HT1080 (cell line): Measurements from ENCODE around the gene TIMP4. TPM values are rescaled to one million over a fixed set of nuclear protein-coding genes. Genes with fewer than 3 reads are reported as not detected.

Source experiments
- DNase-seq: peaks from one replicate; pipeline ENCODE4 v3.0.0-alpha.2; 2015; ENCODE audit warnings: low read depth
- total RNA-seq: library from RNA; depleted of rRNA; stranded (reverse); fragments of >200 nt; shearing (Covaris generic); gene quantifications from 2 replicates; pipeline ENCODE4 v1.2.3, GENCODE V29; 2014

The TIMP4 gene
- total RNA-seq, 1 experiment from 2014 or later = not detected

DNA sequence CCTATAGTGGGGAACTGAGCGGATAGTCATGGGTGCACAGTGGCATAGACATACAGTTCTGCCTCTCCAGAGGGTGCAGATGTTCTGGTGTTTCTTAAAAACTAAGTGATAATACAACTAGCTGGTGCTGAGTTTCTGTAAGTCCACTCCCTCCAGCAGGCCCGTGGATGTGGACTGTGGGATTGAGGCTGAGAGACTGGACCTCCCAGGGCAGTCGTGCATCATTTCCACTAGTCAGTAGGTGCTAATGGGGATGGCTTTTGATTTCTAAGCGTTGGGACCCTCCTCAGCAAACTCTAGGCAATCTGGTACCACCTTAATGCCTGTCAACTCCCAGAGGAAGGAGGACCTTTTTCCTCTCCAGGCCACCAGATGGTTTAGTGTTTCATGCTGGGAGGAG lies 27.3 kb upstream of the TIMP4 start:
- DNase-seq = no peak

DNA sequence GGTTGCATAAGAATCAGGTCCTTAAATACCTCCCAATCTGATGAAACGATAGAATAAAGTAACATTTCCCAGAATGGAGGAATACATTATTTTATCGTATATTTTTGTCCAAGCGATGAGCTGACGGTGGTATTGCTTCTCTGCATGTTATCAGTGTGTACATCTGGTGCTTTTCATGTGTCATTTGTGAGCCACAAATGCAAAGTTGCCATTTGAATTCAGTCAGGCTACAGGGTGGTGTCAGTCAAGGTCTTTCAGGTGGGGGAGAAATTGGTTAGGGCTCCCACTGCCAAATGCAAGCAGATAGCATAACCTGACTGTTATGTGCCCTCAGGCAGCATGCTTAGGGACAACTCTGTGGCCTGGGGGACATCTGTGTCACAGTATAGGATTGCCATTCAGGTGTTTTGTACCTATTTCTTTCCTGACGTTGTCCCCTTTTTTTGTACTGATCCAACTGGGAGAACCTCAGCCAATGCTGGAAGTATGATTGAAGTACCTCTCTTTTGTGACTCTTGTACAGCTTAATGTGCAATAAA lies 26.5 kb upstream of the TIMP4 start:
- DNase-seq = no peak

DNA sequence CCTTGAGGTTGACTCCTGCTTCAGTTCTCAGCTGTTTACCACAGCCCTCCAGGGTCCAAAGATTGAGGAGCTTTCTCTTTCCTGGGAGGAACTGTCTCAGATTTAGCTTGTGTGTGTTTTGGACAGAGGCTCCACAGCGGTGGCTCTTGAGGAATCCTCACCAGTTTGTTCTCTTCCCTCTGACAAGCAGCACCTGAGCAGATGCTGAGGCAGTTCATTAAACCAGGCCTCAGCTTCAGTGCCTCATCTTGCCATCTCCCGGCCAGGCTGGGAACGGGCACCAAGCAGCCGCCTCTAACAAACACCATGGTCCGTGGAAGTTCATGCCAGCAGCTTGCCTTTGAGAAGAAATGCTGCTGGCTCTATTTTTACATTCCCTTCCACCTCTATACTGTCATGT lies 25.8 kb upstream of the TIMP4 start:
- DNase-seq = no peak

DNA sequence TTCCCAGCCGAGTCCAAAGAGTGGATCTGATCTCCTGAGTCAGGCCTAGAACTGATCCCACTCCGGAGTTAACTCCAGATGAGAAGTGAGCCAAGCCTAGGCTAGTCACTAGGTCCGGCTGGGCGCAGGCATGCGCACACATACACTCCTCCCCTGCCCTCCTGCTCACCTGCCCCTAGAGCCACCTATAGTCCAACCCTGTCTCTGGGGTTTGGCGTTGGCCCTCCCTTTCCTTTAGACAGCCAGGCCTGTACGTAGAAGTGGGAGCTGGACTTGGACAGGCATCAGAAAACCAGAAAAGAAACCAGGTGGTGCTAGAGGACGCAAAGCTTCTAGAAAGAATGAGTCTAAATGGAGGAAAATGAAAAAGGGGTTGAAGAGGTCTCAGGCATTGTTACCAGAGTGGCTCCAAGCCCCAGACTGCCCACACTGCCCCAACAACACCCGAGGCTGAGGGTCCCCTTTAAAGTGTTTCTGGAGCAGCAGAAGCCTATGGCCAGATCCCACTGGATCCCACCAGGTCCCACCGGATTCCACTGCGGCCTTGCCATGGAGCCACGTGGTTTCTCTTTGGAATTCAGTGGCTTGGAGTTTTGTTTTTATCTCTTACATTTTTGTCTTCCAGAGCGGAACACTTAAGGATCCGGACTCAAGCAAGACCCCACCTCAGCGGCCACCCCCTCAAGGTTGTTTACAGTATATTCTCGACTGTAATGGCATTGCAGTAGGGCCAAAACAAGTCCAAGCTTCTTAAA lies 24.2 kb upstream of the TIMP4 start:
- DNase-seq = no peak

DNA sequence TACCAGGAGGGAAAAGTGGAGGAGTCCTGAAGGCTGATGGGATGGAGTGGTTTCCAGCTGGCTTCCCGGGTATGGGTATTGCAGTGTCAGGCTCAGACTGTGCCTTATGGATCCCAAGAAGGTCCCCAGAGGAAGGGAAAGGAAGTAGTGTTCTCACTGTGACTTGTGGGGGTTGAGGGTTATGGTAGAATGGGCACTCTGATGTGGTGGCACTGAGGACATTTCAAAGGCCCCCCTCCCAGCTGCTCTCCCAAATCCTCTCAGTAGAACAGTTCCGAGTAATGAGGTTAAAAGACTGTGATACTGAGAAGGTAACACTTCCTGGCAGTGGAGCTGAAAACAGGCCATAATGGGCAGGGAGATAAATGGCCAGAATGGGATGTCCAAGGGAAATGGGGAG lies 23.1 kb upstream of the TIMP4 start:
- DNase-seq = no peak

DNA sequence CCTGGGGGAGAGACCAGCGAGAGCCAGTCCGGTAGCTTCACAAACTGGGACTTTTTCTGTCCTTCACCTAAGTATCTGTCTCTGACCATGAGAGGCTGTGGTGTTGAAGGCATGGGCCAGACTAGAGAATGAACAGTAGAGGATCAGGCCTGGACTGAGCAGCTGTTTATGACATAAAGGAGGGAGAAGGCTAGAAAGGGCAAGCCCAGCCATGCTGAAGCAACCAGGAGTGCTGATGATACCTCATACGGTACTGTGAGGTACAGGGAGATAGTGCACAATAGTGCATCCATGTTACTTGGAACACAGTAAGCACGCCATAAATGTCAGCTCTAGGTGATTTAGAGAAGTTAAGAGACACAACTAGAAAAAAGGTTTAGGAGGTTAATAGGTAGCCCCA lies 22.6 kb upstream of the TIMP4 start:
- DNase-seq = no peak

DNA sequence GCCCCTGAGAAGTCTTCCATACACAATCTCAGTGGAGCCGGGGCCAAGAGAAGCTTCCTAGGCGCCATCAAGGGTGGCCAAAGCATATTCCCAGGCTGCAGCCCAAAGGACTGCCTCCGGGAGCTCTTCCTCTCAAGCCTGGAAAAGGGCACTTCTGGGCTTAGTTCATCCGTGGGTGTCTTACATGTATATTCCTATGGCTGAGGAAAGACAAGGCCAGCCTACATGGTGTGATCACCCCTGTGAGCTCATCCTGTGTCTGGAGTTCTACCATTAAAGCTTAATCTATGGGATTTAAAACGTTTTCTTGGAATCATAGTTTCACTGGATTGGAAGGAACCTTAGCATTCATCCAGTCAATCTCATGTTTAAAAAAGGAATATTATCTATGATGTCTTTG lies 21.9 kb upstream of the TIMP4 start:
- DNase-seq = no peak

DNA sequence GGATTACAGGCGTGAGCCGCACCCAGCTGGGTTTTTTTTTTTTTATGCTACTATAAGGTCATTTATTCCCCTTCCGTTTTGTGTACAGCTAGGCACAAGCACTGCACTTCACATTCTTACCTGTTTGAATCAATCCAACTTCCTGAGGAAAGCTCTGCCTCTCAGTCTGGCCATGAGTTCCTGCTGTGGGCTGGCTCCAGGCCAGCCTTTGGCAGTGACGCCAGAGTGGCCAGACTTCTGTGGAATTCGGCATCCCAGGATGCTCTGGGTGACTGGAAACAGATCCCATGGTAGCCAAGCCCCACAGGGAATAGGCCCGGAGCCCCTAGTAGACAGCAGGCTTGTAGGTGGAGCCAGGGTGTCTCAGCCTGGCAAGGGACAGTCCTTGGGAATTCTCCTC lies 21.5 kb upstream of the TIMP4 start:
- peak; percentile 88 for DNase-seq

DNA sequence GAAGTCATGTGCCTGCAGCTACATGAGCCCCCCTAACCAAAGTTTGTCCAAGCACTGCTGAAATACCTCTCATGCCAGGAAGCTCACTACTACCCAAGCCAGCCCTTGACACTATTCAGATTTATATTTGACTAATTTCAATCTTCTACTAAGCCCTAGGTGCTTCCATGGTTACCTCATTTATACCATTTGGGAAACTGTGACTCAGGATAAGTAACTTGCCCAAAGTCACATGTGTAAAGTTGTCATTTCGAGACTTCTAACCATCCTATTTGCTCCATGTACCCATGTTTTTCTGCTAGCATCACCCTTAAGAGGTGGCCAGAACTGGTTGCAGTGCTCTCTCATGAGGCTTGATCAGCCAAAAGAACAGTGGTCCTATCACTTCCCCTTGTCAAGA lies 20.7 kb upstream of the TIMP4 start:
- DNase-seq = no peak

DNA sequence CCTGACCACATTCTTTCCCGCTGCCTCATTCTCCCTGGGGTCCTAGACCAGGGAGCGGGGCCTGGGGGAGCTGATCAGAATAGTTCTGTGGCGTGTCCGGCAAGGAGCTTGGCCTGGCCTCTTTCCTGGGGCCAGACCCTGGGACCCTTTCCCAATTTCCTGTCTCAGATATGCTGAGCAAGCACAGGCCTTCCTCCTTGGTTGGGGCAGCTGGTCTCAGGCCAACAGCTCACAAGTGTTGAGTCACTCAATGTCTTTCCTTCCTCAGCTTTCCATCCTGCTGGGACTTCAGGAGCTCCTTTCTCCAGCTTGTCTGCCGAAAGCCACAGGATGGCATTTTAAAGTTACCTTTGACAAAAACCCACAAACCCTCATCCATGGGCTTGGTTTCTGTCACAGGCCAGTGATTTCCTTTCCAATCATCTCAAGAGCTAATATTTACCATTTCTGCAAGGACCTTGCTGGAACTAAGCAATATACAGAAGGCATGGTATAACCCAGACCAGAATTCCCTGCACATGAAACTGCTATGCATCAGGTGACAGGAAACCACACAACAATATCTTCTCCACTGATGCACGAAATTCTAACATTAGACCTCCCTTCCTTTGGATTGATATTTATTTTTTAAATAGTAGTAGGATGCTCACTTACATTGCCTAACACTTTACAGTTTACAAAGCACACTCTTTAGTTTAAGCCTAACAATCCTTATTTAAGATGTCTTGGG lies 19.5 kb upstream of the TIMP4 start:
- DNase-seq = peak; percentile 82

DNA sequence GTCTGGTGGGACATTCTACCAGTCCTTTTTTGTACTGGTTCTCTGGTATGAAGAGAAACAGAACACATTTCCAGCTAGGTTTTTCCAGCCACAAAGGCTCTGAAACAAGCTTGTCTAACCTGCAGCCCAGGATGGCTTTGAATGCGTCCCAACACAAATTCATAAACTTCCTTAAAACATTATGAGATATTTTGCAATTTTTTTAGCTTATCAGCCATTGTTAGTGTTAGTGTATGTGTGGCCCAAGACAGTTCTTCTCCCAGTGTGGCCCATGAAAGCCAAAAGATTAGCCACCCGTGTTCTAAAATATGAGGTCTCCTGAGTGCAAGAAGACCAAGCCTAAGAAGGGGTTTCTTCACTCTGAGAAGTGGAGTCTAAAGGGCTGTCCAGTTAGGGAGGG lies 18.4 kb upstream of the TIMP4 start:
- DNase-seq = no peak

DNA sequence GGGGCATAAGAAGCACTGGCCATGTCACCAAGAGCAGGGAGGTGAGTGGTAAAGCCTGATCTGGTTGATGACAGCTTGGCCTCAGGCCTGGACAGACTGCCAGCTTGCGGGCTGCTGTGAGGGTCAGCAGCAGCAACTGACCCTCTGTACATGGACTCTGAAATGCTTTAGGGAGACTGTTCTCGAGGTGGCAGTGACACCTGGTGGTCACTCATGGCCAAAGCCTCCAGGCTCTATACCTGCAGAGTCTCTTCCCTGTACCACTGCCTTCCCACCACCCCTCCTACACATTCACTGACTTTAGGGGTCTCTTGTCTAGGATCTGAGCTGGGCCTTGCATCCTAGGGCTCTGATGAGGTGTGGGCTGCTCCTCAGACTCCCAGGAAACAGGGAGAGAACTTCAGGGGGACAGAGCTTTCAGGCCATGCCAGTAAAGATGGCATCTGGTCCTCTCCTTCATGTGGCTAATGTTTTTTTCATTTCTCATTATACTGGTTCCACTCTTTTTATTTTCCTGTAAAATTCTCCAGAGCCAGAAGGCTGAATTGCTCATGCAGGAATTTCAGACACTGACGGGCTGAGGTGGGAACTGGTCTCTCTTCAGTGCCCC lies 17.2 kb upstream of the TIMP4 start:
- DNase-seq = peak; percentile 43

DNA sequence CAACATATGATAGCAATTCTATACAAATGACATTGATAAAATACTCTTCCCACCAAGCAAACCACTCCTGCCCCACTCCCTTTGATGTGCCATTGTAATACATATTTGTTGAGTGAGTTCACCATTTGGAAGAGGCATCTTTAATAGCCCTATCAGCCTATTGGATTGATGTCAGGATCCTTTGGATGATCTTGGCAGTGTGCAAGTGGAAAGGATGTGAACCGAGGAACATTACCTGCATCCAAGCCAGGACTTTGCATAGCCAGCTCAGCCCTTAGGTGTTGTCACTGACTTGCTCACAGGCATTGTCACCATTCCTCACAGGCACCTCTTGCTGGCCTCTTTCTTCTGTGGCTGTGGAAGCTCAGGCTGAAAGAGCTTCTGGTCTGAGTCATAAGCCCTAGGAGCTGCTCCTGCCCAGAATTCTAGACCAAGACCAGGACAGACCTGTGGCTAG lies 16.5 kb upstream of the TIMP4 start:
- peak; percentile 30 for DNase-seq

DNA sequence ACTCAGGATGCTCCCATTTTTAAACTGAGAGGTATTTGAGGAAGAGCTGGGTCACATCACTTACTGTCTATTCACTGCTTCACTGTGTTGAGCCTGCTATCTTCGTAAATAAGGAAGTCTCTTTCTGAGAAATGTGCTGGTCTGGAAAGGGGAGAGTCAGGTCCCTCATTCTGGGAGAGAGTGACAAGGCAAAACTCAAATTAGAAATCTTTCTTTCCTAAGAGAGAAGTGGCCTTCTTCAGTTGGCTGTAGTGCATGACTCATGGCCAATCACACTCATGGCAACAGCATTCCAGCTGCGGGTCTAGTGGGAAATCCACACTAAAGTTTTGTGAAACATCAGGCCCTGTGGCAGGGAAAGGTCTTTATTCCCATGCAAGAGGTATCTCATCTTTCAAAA lies 11.5 kb upstream of the TIMP4 start:
- no peak for DNase-seq

DNA sequence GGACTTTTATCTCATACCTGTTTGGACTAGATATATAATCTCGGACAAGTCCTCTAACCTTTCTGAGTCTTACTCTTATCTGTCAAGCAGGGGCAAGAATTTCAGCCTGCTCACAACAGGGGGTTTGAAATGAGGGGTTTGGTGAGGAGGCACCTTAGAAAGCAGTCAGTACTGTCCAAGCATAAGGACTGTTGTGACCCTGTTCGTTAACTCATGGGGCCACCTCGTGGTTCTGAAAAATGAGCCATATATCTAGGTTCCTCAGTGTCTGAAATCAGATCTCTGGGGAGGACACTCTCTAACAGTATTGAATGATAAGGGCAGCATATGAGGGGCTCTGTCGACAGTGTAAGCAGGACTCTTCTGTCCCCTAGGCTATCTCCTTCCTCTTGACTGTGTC lies 7.2 kb upstream of the TIMP4 start:
- no peak for DNase-seq

DNA sequence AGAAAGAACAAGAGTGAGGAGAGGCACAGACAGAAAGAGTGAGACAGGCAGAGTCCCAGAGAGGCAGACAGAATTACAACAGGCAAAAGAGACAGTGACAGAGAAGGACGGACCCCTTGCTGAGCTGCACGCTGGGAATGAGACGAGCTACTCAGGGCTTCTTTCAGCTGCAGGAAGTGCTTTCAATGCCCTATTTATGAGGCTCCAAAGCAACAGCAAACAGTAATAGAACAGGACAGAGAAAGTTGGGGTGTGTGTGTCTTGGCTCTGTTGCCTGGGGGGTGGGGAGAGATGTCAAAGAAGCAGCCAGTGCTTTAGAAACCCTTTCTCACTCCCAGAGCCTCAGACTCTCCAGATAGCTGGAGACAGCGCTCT lies 502 bp upstream of the TIMP4 start:
- DNase-seq = no peak

DNA sequence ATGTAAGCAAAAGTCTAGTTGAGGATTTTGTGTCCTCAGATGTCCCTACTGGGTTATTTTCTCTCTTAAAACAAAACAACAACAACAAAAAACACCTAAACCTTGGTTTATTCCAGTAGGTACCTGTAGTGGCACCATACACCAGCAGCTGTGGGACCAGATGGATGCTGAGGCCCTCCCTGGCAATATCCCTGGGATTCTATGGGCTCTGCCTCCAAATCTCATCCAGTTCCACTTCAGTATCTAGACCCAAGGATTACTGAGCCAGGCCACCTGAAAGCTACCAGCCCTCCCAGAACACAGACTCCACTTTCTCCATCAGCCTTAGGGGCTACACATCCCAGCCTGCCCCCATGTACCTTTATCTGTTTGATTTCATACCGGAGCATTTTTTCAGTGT lies 1.7 kb downstream of the TIMP4 start:
- no peak for DNase-seq

DNA sequence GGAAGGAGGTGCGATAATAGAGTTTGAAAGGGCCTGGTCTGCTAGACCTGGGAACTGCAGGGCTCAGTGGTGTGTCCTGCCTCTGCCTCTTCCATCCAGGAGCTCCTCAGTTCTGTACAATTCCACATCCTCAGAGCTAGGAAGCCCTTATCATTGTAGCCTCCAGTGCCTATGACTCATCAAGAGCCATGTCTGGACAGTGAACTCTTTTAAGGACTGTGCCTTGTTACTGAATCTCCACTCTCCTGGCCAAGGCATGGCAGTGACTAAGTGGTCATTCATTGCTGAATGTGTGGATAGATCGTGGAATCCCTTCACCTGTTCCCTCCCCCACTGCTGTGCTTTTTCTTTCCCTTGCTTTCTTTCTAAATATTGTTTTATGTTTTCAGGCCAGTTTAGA lies 2.9 kb downstream of the TIMP4 start:
- peak; percentile 85 for DNase-seq

DNA sequence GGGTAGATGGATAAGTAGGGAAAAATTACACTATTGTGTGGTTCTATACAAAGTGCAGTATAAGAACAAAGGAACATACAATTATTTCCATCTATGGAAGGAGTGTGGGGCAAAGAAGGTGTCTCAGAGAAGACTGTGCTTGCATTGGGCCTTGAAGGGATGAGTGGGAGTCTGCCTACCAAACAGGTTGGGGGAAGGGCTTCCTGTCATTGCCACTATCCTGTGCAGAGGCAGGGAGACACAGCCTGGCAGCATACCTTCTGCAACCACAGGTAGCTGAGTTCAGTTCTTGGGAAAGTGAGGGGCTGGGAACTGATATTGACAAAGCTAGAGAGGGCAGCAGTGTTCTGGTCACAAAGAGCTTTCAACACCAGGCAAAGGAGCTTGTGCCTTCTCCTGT lies 3.4 kb downstream of the TIMP4 start:
- peak; percentile 5 for DNase-seq

DNA sequence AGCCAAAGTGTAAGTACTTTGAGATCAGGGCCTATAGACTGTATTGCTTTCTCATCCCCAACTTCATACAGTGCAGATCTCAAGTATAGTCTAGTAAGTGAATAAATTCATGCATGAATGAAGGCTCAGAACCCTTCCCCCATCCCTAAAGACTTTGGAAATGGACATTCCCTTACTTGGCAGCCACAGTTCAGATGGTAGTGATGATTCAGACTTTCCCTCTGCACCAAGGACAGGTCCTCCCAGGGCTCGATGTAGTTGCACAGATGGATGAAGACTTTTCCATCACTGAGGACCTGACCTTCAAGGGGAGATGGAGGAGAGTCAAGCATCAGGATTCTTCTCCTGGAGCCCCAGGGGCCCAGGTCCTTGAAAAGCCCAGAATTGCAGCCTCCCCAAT lies 4.6 kb downstream of the TIMP4 start:
- no peak for DNase-seq

DNA sequence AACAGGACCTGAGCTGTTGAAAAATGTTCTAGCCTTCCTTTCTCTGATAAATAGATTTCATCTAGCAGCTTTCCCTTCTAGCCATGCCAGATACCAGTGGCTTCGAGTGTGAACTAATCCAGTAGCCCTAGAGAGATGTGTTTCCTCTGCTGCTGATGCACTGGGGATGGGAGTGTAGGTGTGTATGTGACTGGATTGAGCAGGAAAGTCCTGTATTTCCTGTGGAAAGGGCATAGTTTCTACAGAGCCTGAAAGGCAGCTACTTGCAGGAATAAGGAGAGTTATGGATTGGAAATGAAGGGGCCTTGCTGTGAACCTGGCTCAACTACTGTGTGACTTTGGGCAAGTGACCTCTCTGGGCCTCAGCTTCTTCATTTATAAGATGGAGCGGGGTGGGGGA lies 8.6 kb downstream of the TIMP4 start:
- DNase-seq = no peak

DNA sequence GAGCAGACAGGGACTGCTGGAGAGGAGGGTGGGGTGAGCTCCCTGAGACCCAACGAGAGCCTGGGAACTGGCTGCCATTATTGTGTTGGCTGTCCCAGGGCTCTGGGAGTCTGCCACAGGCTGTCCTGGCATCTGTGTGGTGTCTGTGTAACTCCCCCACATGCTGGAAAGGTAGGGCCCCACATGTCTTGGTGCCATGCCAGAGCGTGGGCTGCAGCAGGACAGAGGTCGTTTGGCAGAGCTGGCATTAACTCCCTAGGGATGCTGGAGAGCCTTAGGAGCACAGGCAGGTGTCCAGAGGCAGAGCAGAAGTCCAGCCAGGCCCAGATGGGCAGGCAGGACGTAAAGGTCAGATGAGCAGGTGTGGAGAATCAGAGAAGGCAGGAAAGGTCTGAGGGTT lies 9.7 kb downstream of the TIMP4 start:
- no peak for DNase-seq
